Putamen (tissue), 1 donor: Measurements from ENCODE around the gene FBXO38.
"Not testable (repeated sequence)": the region's sequence is repeated elsewhere in the genome, so short reads cannot be mapped to it uniquely, and the experiment has no call there.

ENCODE experiments used
- DNase-seq: peaks from one replicate; pipeline ENCODE4 v3.0.0-alpha.2; 2016; ENCODE audit warnings: low spot score

Gene FBXO38

GRCh38 chr5:148433826-148434225, 50.1 kb downstream of the FBXO38 start:
- DNase-seq = no peak

- DNase-seq = no peak
Observed at GRCh38 chr5:148436029-148436428, 52.3 kb downstream of the FBXO38 start.

GRCh38 chr5:148437249-148437648, 53.5 kb downstream of the FBXO38 start:
- no peak for DNase-seq

- DNase-seq = no peak
Observed at GRCh38 chr5:148438933-148439332, 55.2 kb downstream of the FBXO38 start.

- no peak for DNase-seq
Observed at GRCh38 chr5:148443241-148443640, 59.5 kb downstream of the FBXO38 start.

- peak; percentile 78 for DNase-seq
Observed at GRCh38 chr5:148443998-148444397, 60.2 kb downstream of the FBXO38 start.

- no peak for DNase-seq
Observed at GRCh38 chr5:148445578-148445977, 61.8 kb downstream of the FBXO38 start.

GRCh38 chr5:148446611-148447010, 62.9 kb downstream of the FBXO38 start:
- DNase-seq = no peak

- DNase-seq = no peak
Observed at GRCh38 chr5:148452499-148453193, 68.9 kb downstream of the FBXO38 start.

- no peak for DNase-seq
Observed at GRCh38 chr5:148454576-148454975, 70.8 kb downstream of the FBXO38 start.

- no peak for DNase-seq
Observed at GRCh38 chr5:148455185-148455584, 71.4 kb downstream of the FBXO38 start.

GRCh38 chr5:148457183-148457620, 73.4 kb downstream of the FBXO38 start:
- DNase-seq = no peak

GRCh38 chr5:148458036-148458888, 74.5 kb downstream of the FBXO38 start:
- no peak for DNase-seq

GRCh38 chr5:148459669-148460068, 75.9 kb downstream of the FBXO38 start:
- no peak for DNase-seq

GRCh38 chr5:148465381-148466235, 81.8 kb downstream of the FBXO38 start:
- DNase-seq = no peak

- DNase-seq = no peak
Observed at GRCh38 chr5:148466236-148466580, 82.5 kb downstream of the FBXO38 start.

- no peak for DNase-seq
Observed at GRCh38 chr5:148467958-148468357, 84.2 kb downstream of the FBXO38 start.

GRCh38 chr5:148468746-148469145, 85.0 kb downstream of the FBXO38 start:
- DNase-seq = not testable (repeated sequence)

- peak; percentile 83 for DNase-seq
Observed at GRCh38 chr5:148469501-148469935, 85.8 kb downstream of the FBXO38 start.

GRCh38 chr5:148471379-148471778, 87.6 kb downstream of the FBXO38 start:
- DNase-seq = no peak

GRCh38 chr5:148474025-148474511, 90.3 kb downstream of the FBXO38 start:
- DNase-seq = peak; percentile 59

- DNase-seq = no peak
Observed at GRCh38 chr5:148476302-148476701, 92.5 kb downstream of the FBXO38 start.
